ENCODE measurements around the gene SPOCK2.

SPOCK2 gene

GRCh38 chr10:72073708-72074573 lies 14.4 kb downstream of the SPOCK2 start:
- DNase-seq, result no peak
- H3K27me3 Mint-ChIP-seq (ENCODE audit: low read depth, poor library complexity), result peaks cover 9% of the 10 kb centered on the region
- H3K9me3 Mint-ChIP-seq, result no peaks in the 10 kb centered on the region
- no peak overlapping the region for H3K4me3 Mint-ChIP-seq
- H3K27ac Mint-ChIP-seq, result peak overlapping the region; percentile 74
- H3K36me3 Mint-ChIP-seq (ENCODE audit: low read depth), result peaks cover 18% of the 10 kb centered on the region
- peaks cover 75% of the 10 kb centered on the region for H3K4me1 Mint-ChIP-seq
- no peak for TF ChIP-seq CTCF (IDR thresholded peaks at IDR 0.05)

GRCh38 chr10:72072639-72073038 lies 15.7 kb downstream of the SPOCK2 start:
- no peak overlapping the region for H3K4me3 Mint-ChIP-seq
- no peaks in the 10 kb centered on the region for H3K9me3 Mint-ChIP-seq
- peaks cover 76% of the 10 kb centered on the region for H3K4me1 Mint-ChIP-seq
- H3K27ac Mint-ChIP-seq, result peak overlapping the region; percentile 80
- peaks cover 23% of the 10 kb centered on the region for H3K36me3 Mint-ChIP-seq (ENCODE audit: low read depth)
- H3K27me3 Mint-ChIP-seq (ENCODE audit: low read depth, poor library complexity), result peaks cover 9% of the 10 kb centered on the region
- no peak for TF ChIP-seq CTCF (IDR thresholded peaks at IDR 0.05)
- no peak for DNase-seq

GRCh38 chr10:72072046-72072445 lies 16.3 kb downstream of the SPOCK2 start:
- Mint-ChIP-seq H3K4me3 (no peak overlapping the region), H3K27ac (no peak overlapping the region), H3K36me3 (ENCODE audit: low read depth) (peaks cover 26% of the 10 kb centered on the region), H3K4me1 (peaks cover 80% of the 10 kb centered on the region), H3K27me3 (ENCODE audit: low read depth, poor library complexity) (peaks cover 6% of the 10 kb centered on the region), H3K9me3 (no peaks in the 10 kb centered on the region)
- no peak for TF ChIP-seq CTCF (IDR thresholded peaks at IDR 0.05)
- no peak for DNase-seq

GRCh38 chr10:72069751-72070526 lies 18.4 kb downstream of the SPOCK2 start:
- peak overlapping the region; percentile 78 for H3K27ac Mint-ChIP-seq
- peaks cover 45% of the 10 kb centered on the region for H3K36me3 Mint-ChIP-seq (ENCODE audit: low read depth)
- TF ChIP-seq CTCF (IDR thresholded peaks at IDR 0.05), result no peak
- H3K4me1 Mint-ChIP-seq, result peaks cover 80% of the 10 kb centered on the region
- peak; percentile 36 for DNase-seq
- H3K9me3 Mint-ChIP-seq, result no peaks in the 10 kb centered on the region
- H3K27me3 Mint-ChIP-seq (ENCODE audit: low read depth, poor library complexity), result peaks cover 3% of the 10 kb centered on the region
- H3K4me3 Mint-ChIP-seq, result peak overlapping the region; percentile 52

GRCh38 chr10:72068901-72069446 lies 19.4 kb downstream of the SPOCK2 start:
- Mint-ChIP-seq H3K27ac (peak overlapping the region; percentile 89), H3K4me1 (peaks cover 85% of the 10 kb centered on the region), H3K27me3 (ENCODE audit: low read depth, poor library complexity) (peaks cover 7% of the 10 kb centered on the region), H3K4me3 (peak overlapping the region; percentile 26), H3K9me3 (no peaks in the 10 kb centered on the region), H3K36me3 (ENCODE audit: low read depth) (peaks cover 50% of the 10 kb centered on the region)
- no peak for DNase-seq
- no peak for TF ChIP-seq CTCF (IDR thresholded peaks at IDR 0.05)
